Neuron (in vitro differentiated cells): ENCODE data around the gene CCHCR1.
"Not testable (repeated sequence)": the region's sequence is repeated elsewhere in the genome, so short reads cannot be mapped to it uniquely, and the experiment has no call there.

Source experiments
- H2AFZ ChIP-seq: one replicate; pipeline ENCODE4 v1.6.1; 2013; ENCODE audit warnings: low read depth, mild to moderate bottlenecking, inconsistent platforms, low read length, moderate library complexity
- H3K27me3 ChIP-seq: one replicate; pipeline ENCODE4 v1.6.1; 2013; ENCODE audit warnings: low read length; ENCODE audit not compliant: insufficient read depth
- H3K36me3 ChIP-seq: one replicate; pipeline ENCODE4 v1.6.1; 2013; ENCODE audit warnings: low read length; ENCODE audit not compliant: insufficient read depth
- H3K4me1 ChIP-seq: one replicate; pipeline ENCODE4 v1.6.1; 2013; ENCODE audit warnings: low read length; ENCODE audit not compliant: insufficient read depth
- H3K4me3 ChIP-seq: 2 replicates; pipeline ENCODE4 v1.5.1; 2013; ENCODE audit warnings: mild to moderate bottlenecking, low read length, moderate library complexity
- H3K9me3 ChIP-seq: one replicate; pipeline ENCODE4 v1.6.1; 2013; ENCODE audit warnings: low read length

CCHCR1 gene

DNA sequence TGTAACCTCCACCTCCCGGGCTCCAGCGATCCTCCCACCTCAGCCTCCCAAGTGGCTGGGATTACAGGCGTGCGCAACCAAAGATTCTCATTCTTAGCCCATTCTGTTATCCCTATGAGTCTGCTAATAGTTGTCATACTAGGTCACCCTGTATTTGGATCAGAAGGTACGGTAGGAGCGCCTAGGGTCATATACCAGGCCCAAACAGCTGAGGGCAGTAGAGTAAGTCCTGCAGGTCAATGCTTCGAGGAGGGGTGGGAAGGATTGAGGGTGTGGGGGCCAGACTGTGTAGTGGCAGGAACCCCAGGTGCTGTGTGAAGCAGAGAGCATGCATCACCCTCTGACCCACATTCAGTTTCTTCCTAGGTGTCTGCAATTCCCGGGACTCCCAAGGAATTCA, 35.6 kb upstream of the CCHCR1 start:
- Histone ChIP-seq H3K27me3 (no peaks in the 10 kb centered on the region), H3K36me3 (no peaks in the 10 kb centered on the region), H3K4me1 (no peaks in the 10 kb centered on the region), H3K4me3 (no peak overlapping the region), H3K9me3 (no peaks in the 10 kb centered on the region), H2AFZ (no peak overlapping the region)

DNA sequence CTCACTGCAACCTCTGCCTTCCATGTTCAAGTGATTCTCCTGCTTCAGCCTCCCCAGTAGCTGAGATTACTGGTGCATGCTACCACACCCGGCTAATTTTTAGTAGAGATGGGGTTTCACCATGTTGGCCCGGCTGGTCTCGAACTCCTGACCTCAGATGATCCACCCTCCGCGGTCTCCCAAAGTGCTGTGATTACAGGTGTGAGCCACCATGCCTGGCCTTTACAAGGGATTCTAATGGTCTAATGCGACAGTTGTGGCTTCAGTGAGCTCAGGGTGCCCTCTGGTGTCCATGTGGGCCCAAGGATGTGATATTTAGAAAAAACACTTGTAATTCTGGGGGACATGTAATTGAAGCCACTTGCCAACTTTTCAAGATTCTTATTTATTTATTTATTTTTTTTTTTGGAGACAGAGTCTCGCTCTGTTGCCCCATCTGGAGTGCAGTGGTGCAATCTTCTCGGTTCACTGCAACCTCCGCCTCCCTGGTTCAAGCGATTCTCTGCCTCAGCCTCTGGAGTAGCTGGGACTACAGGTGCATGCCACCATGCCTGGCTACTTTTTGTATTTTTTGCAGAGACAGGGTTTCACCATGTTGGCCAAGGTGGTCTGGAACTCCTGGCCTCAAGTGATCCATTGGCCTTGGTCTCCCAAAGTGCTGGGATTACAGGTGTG, 35.0 kb upstream of the CCHCR1 start:
- not testable (repeated sequence) for H3K27me3 ChIP-seq, H3K9me3 ChIP-seq, H3K4me3 ChIP-seq, H3K36me3 ChIP-seq, H3K4me1 ChIP-seq, H2AFZ ChIP-seq

DNA sequence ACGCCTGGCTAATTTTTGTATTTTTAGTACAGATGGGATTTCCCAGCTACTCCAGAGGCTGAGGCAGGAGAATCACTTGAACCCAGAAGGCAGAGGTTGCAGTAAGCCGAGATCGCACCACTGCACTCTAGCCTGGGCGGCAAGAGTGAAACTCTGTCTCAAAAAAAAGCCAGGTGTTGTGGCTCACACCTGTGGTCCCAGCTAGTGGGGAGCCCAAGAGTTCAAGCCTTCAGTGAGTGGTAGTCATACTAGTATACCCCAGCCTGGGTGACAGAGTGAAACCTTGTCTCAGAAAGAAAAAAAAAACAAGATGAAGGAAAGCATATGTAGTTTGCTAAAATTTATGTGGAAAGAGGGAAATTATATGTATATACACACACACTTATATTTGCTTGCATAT, 32.9 kb upstream of the CCHCR1 start:
- no peak overlapping the region for H2AFZ ChIP-seq
- H3K27me3 ChIP-seq, result no peaks in the 10 kb centered on the region
- no peak overlapping the region for H3K4me3 ChIP-seq
- no peaks in the 10 kb centered on the region for H3K9me3 ChIP-seq
- no peaks in the 10 kb centered on the region for H3K4me1 ChIP-seq
- H3K36me3 ChIP-seq, result no peaks in the 10 kb centered on the region

DNA sequence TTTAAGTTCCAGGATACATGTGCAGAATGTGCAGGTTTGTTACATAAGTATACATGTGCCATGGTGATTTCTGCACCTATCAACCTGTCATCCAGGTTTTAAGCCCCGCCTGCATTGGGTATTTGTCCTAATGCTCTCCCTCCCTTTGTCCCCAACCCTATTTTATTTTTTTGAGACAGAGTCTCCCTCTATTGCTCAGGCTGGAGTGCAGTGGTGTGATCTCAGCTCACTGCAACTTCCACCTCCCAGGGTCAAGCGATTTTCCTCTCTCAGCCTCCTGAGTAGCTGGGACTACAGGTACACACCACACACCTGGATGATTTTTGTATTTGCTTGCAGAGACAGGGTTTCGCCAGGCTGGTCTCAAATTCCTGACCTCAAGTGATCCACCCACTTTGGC, 31.6 kb upstream of the CCHCR1 start:
- H3K27me3 ChIP-seq, H2AFZ ChIP-seq, H3K4me3 ChIP-seq, H3K36me3 ChIP-seq, H3K4me1 ChIP-seq, H3K9me3 ChIP-seq: not testable (repeated sequence)

DNA sequence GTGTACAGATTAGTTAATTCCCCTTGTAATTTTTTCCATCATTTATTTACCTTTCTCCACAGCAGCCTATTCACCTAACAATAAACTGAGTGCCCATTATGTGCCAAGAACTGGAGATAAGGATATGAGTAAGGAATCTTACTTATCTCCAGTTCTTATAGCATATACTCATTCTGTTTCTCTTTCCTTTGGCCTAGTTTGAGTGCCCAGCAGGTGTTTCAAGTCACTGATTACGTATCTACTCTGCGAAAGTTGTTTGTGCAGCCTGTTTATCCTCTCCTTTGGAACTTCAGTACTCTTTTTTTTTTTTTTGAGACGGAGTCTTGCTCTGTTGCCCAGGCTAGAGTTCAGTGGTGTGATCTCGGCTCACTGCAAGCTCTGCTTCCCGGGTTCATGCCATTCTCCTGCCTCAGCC, 30.2 kb upstream of the CCHCR1 start:
- Histone ChIP-seq H3K9me3 (no peaks in the 10 kb centered on the region), H3K27me3 (no peaks in the 10 kb centered on the region), H3K36me3 (no peaks in the 10 kb centered on the region), H2AFZ (no peak overlapping the region), H3K4me1 (no peaks in the 10 kb centered on the region), H3K4me3 (no peak overlapping the region)

DNA sequence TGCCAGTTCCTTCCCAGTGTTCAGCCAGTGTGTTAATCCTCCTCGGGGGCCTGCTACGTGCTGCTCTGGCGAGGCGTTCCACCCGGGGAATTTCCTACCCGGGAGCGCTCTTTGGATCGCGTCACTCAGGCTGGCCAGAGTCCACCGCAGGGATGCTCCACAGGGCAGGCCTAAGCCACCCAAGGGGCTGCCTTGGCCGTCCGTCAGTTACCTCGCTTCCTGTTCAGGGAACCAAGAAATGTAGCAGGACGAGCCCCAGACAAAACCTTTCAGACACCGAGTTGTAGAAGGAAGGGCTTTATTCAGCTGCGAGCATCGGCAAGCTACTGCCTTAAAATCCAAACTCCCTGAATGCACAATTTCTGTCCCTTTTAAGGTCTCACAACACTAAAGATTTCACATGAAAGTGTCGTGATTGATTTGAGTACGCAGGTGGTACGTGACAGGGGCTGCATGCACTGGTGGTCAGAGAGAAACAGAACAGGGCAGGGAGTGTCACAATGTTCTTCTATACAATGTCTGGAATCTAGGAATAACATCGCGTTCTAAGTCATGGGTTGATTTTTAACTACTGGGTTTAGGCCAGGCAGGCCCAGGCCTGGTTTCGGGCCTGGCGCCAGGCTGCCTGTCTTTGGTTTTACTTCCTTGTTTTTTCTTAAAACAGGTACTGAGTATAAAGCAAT, 28.6 kb upstream of the CCHCR1 start:
- H2AFZ ChIP-seq, result no peak overlapping the region
- H3K4me3 ChIP-seq, result no peak overlapping the region
- no peaks in the 10 kb centered on the region for H3K4me1 ChIP-seq
- H3K36me3 ChIP-seq, result no peaks in the 10 kb centered on the region
- no peaks in the 10 kb centered on the region for H3K9me3 ChIP-seq
- H3K27me3 ChIP-seq, result no peaks in the 10 kb centered on the region

DNA sequence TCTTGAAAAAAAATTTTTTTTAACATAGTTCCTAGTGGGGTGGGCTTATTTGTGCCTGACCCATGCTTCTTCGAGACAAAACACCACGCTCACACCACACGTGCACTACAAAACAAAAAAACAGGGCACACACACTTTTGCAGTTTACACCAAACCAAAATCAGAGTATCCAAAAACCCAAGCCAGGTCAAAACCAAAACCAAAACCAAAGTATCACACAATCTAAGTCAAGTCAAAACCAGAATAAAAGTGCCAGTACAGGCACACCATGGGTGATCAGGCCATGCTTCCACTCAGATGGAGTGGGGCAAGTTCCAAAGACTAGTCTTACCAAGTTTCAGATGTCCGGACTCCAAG, 28.1 kb upstream of the CCHCR1 start:
- H3K4me3 ChIP-seq, H2AFZ ChIP-seq, H3K36me3 ChIP-seq, H3K4me1 ChIP-seq, H3K27me3 ChIP-seq, H3K9me3 ChIP-seq: not testable (repeated sequence)

DNA sequence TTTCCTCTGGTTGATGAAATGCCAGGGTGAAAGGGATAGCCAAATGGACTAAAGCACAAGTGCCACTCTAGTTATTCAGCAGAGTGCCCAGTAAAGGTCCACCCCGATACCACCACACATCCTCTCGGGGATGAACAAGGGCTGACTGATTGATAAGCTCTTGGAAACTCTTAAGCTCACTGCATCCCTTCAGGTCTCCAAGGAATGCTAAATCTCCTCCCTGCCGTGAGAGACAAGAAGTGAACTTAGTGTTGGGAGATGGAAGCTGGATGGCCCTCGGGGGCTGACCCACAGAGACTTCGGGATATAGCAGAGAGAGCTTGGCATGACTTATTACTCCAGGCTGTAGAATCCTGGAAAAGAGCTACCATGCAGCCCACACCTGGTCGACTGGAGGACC, 26.3 kb upstream of the CCHCR1 start:
- H3K36me3 ChIP-seq, H3K9me3 ChIP-seq, H2AFZ ChIP-seq, H3K4me1 ChIP-seq, H3K27me3 ChIP-seq, H3K4me3 ChIP-seq: not testable (repeated sequence)

DNA sequence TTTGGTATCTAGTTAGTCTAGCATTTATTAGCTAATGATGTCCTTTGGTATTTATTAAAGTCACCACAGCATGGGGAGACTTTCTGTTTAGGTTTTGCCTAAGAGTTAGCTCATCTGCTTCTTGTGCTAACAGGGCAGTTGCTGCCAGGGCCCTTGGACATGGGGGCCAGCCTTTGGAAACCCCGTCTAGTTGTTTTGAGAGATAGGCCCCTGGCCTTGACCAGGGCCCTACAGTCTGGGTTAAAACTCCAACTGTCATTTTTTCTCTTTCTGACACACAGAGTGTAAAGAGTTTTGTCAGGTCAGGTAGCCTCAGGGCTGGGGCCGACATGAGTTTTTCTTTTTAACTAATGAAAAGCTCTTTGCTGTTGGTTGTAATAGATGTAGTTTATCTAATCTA, 25.7 kb upstream of the CCHCR1 start:
- H3K27me3 ChIP-seq, H3K4me1 ChIP-seq, H3K36me3 ChIP-seq, H2AFZ ChIP-seq, H3K9me3 ChIP-seq, H3K4me3 ChIP-seq: not testable (repeated sequence)

DNA sequence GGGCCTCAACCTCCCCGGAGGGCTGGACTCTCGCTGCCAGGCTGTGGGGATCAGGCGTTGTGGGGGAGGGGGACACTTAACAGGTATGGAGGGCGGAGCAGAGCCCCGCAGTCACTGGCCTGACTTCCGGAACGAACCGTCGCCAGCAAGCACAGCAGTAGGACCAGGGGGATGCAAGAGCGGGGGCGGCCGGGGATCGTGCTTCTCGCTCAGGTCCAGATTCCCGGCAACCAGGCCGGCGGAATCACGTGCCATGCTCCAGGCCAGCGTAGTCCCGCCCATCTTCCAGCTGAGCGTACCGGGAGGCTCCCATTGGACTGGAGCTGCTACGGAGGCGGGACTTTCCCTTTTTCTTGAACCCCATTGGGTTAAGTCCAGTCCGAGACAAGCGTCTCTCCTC, 22.9 kb upstream of the CCHCR1 start:
- H2AFZ ChIP-seq, result no peak overlapping the region
- no peaks in the 10 kb centered on the region for H3K36me3 ChIP-seq
- H3K4me1 ChIP-seq, result no peaks in the 10 kb centered on the region
- no peaks in the 10 kb centered on the region for H3K27me3 ChIP-seq
- no peak overlapping the region for H3K4me3 ChIP-seq
- peaks cover 4% of the 10 kb centered on the region for H3K9me3 ChIP-seq

DNA sequence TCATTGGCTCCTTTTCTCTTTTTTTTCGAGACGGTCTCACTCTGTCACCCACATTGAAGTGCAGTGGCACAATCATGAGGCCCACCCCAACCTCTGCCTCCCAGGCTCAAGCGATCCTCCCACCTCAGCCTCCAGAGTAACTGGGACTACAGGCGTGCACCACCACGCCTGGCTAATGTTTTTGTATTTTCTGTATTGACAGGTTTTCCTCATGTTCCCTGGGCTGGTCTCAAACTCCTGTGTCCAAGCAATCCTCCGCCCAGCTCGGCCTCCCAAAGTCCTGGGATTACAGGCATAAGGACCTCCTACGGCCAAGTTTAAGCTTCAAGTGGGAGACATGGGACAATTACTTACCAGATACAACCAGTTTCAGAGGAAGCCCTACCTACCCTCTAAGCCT, 22.3 kb upstream of the CCHCR1 start:
- Histone ChIP-seq H3K27me3 (peaks cover 2% of the 10 kb centered on the region), H3K4me1 (no peaks in the 10 kb centered on the region), H3K4me3 (no peak overlapping the region), H2AFZ (no peak overlapping the region), H3K36me3 (no peaks in the 10 kb centered on the region), H3K9me3 (peaks cover 4% of the 10 kb centered on the region)

DNA sequence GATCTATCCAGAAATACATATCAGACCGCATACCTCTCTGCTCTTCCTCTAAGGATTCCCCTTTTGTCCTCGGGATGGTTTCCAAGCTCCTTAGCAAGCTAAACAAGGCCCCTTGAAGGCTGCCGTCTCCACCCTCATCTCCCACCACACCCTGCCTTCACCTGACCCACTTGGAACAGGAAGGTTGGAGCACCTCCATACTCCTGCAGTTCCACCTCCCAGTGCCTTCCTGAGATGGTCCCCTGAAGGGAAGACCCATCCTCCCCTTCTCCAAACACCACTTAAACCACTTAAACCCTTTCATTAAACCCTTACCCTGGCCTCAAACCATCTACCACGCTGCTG, 21.4 kb upstream of the CCHCR1 start:
- Histone ChIP-seq H3K36me3 (no peaks in the 10 kb centered on the region), H3K4me3 (no peak overlapping the region), H3K9me3 (peaks cover 4% of the 10 kb centered on the region), H3K27me3 (peaks cover 2% of the 10 kb centered on the region), H3K4me1 (no peaks in the 10 kb centered on the region), H2AFZ (no peak overlapping the region)

DNA sequence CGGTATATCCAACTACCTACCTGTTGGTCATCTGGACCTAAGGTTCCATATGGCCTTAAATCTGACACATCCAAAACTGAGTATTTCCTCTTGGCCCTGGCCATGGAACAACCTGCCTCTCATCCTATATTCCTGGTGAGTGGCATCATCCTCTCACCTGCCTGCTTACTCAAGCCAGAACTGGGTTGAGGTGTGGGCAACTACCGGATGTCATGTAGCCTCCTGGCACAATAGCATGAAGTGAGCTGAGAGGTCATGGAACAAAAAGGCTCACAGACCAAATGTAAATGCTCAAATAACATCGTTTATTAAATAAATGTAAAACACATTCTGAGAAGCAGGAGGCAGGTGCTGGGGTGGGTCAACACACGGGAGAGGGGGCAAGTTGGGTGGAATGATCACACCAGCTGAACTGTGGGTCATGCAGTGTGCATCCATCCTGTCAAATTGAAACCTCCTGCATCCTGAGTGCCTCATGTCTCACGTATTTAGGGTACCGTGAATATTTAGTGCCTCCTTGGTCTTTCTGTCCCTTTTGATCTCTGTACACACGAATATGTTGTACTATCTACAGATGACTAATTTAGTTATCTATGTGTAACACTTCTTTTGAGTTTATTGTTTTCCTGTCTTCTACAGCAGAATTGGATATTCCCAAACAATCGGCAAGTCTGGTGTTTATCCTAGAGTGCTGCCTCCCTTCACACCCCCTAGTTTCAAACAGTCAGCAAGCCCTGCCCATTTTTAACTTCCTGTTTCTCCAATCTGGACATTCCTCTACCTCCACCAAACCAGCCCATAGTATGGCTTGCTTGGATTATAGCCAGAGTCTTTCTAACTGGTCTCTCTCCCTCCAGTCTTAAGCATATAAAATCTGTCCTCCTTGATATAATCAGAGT, 20.8 kb upstream of the CCHCR1 start:
- no peak overlapping the region for H3K4me3 ChIP-seq
- no peak overlapping the region for H2AFZ ChIP-seq
- peaks cover 4% of the 10 kb centered on the region for H3K9me3 ChIP-seq
- no peaks in the 10 kb centered on the region for H3K4me1 ChIP-seq
- peaks cover 2% of the 10 kb centered on the region for H3K27me3 ChIP-seq
- no peaks in the 10 kb centered on the region for H3K36me3 ChIP-seq
